Stomach (tissue), 9 donors: ENCODE results near the gene RER1. TPM values are rescaled to one million over a fixed set of nuclear protein-coding genes. Genes with fewer than 3 reads are reported as not detected.

Experiments used
- DNase-seq, 2 donors: peaks; one replicate each; pipeline versions ENCODE4 v3.0.0 to v3.0.0-alpha.2; 2013 to 2019
- H3K27ac ChIP-seq, 5 donors: fragments of 200-600 bp in 4 of 5; sonication (generic) in 4 of 5; one replicate each; pipeline ENCODE4 v1.5.1; 2013 to 2019; ENCODE audit warnings: mild to moderate bottlenecking in 1 of 5, moderate library complexity in 1 of 5
- H3K27me3 ChIP-seq, 3 donors: fragments of 200-600 bp; sonication (generic); one replicate each; pipeline ENCODE4 v1.5.1; 2017 to 2019; ENCODE audit warnings: mixed run types in 1 of 3
- H3K36me3 ChIP-seq, 4 donors: fragments of 200-600 bp; sonication (generic); 1 replicate in 3 of 4; 2 replicates in 1 of 4; pipeline ENCODE4 v1.5.1; 2016 to 2019
- H3K4me1 ChIP-seq, 4 donors: fragments of 200-600 bp; sonication (generic); one replicate each; pipeline ENCODE4 v1.5.1; 2016 to 2019
- H3K4me3 ChIP-seq, 4 donors: fragments of 200-600 bp; sonication (generic) in 3 of 4; one replicate each; pipeline ENCODE4 v1.5.1; 2016 to 2019; ENCODE audit warnings: mild to moderate bottlenecking in 1 of 4
- H3K9me3 ChIP-seq, 4 donors: fragments of 200-600 bp; sonication (generic); one replicate each; pipeline ENCODE4 v1.5.1; 2016 to 2019
- CTCF ChIP-seq, 7 experiments: fragments of 450-650 bp in 4 of 7; fragments of 200-600 bp in 3 of 7; sonication (generic) in 3 of 7; IDR thresholded peaks; one replicate each; pipeline ENCODE4 v1.5.1; 2016 to 2019; ENCODE audit warnings: antibody characterized with exemption in 7 of 7, control low read depth in 2 of 7, mild to moderate bottlenecking in 1 of 7
- EP300 ChIP-seq: sonication (generic); formaldehyde crosslinking; IDR thresholded peaks from one replicate; pipeline ENCODE4 v1.6.1; 2017; ENCODE audit warnings: antibody characterized with exemption
- POLR2A ChIP-seq, 4 donors: fragments of 450-650 bp; IDR thresholded peaks; one replicate each; pipeline ENCODE4 v1.6.1; 2016; ENCODE audit warnings: antibody characterized with exemption in 4 of 4, control low read depth in 2 of 4, mild to moderate bottlenecking in 1 of 4, moderate library complexity in 1 of 4
- POLR2AphosphoS5 ChIP-seq, 3 donors: sonication (generic); formaldehyde crosslinking; IDR thresholded peaks; one replicate each; pipeline ENCODE4 v1.6.1; 2016; ENCODE audit warnings: antibody characterized with exemption in 3 of 3
- WGBS, 5 donors: extraction: QIAGEN DNeasy Blood & Tissue Kit in 3 of 5; methylation state at CpG; one replicate each; pipeline versions ENCODE4 v1.1.5 to v1.1.7; 2013 to 2018; 5-methylcytosine and 5-hydroxymethylcytosine counted together
- intact Hi-C: fragments of 100-400 bp; cut with DNase I; formaldehyde crosslinking; loops from one replicate; pipeline ENCODE4 v1.15.1; 2023; ENCODE audit warnings: low total_unique reads
- polyA plus RNA-seq, 3 donors: library from polyadenylated mRNA; stranded (reverse); fragments of 200-250 nt; gene quantifications; one replicate each; pipeline ENCODE4 v1.2.3, GENCODE V29; 2013
- total RNA-seq, 5 donors: library from RNA; depleted of rRNA; stranded (reverse); fragments of >200 nt; gene quantifications; one replicate each; pipeline versions ENCODE4 v1.1.0 to v1.2.3, GENCODE V29; 2014 to 2016
- donor health status: healthy with polysubstance abuse.
- donor health status: Bipolar disorder and iron deficiency.
- donor health status: healthy.

RER1 gene
- total and polyA plus RNA-seq, 8 donors, result 38.2 to 73.6 (median 66.7) TPM

GRCh38 chr1:2414297-2414958, 22.8 kb downstream of the RER1 start:
- peak; percentile 79 to 90 for DNase-seq
- TF ChIP-seq CTCF (IDR thresholded peaks at IDR 0.05), result peak in 5 of 7 experiments; percentile 77 to 95 (median 91)
- no peak for TF ChIP-seq POLR2AphosphoS5 (IDR thresholded peaks at IDR 0.05)
- peaks cover 30 to 58% (median 48%) of the 10 kb centered on the region in 4 donors for H3K4me1 ChIP-seq
- peaks cover 0 to 48% (median 31%) of the 10 kb centered on the region in 3 donors for H3K27me3 ChIP-seq
- H3K27ac ChIP-seq, result peak overlapping the region in 4 of 5 donors; percentile 20 to 92 (median 90)
- H3K4me3 ChIP-seq, result peak overlapping the region in 1 of 4 donors; percentile 100
- WGBS, 5 donors, result 2 to 4% (median 2%) methylated on average over 13 to 25 of the region's 25 CpGs
- no peaks in the 10 kb centered on the region for H3K9me3 ChIP-seq
- intact Hi-C loops, result loop anchor here (5.0 to 10.0 kb wide), 2 partner anchors 128 to 230 kb away; no protein-coding TSS in a partner anchor
- peaks cover 0 to 10% (median 8%) of the 10 kb centered on the region in 4 donors for H3K36me3 ChIP-seq

GRCh38 chr1:2415337-2415736, 23.7 kb downstream of the RER1 start:
- DNase-seq, result no peak
- Histone ChIP-seq H3K9me3 (no peaks in the 10 kb centered on the region), H3K4me3 (peak overlapping the region in 3 of 4 donors; percentile 30 to 49 (median 35)), H3K27ac (peak overlapping the region in 4 of 5 donors; percentile 39 to 65 (median 52)), H3K36me3 (peaks cover 0 to under 1% (median 0%) of the 10 kb centered on the region in 4 donors), H3K27me3 (peaks cover 0 to 57% (median 40%) of the 10 kb centered on the region in 3 donors), H3K4me1 (peaks cover 30 to 58% (median 48%) of the 10 kb centered on the region in 4 donors)
- TF ChIP-seq CTCF (IDR thresholded peaks at IDR 0.05), result no peak
- no peak for TF ChIP-seq POLR2A (IDR thresholded peaks at IDR 0.05)
- TF ChIP-seq POLR2AphosphoS5 (IDR thresholded peaks at IDR 0.05), result no peak
- TF ChIP-seq EP300, result no peak
- WGBS, 5 donors, result 21 to 63% (median 42%) methylated on average over 3 to 11 of the region's 11 CpGs
- intact Hi-C loops, result loop anchor here (10.0 kb wide), 1 partner anchor 229 kb away; no protein-coding TSS in a partner anchor

- H3K4me3 ChIP-seq, result peak overlapping the region; percentile 16 to 49 (median 32)
Observed at GRCh38 chr1:2415801-2416208, 24.2 kb downstream of the RER1 start.

More at GRCh38 chr1:2415801-2416208, 24.2 kb downstream of the RER1 start:
- peak; percentile 54 to 76 for DNase-seq
- intact Hi-C loops, result loop anchor here (10.0 kb wide), 1 partner anchor 229 kb away; no protein-coding TSS in a partner anchor
- Histone ChIP-seq H3K9me3 (no peaks in the 10 kb centered on the region), H3K36me3 (no peaks in the 10 kb centered on the region), H3K4me1 (peaks cover 30 to 58% (median 46%) of the 10 kb centered on the region in 4 donors), H3K27ac (peak overlapping the region; percentile 10 to 65 (median 40)), H3K27me3 (peaks cover 0 to 62% (median 40%) of the 10 kb centered on the region in 3 donors)
- TF ChIP-seq POLR2AphosphoS5 (IDR thresholded peaks at IDR 0.05) (peak in 1 of 3 donors; percentile 8), CTCF (IDR thresholded peaks at IDR 0.05) (no peak)
- WGBS, 5 donors, result 10 to 44% (median 17%) methylated on average over 6 to 19 of the region's 19 CpGs
